DOHH2 (cell line): ENCODE data around the gene HOXA9.

Experiments used
- EZH2phosphoT487 ChIP-seq: fragments of 200-600 bp; sonication (generic); IDR thresholded peaks from 2 replicates; pipeline ENCODE4 v1.6.1; 2017; ENCODE audit warnings: borderline replicate concordance, mild to moderate bottlenecking, antibody characterized with exemption, low read length, moderate library complexity, mixed read lengths
- TF ChIP-seq, protein P1 (sequence below): fragments of 200-600 bp; sonication (generic); IDR thresholded peaks from one replicate; pipeline ENCODE4 v1.5.1; 2014; ENCODE audit warnings: antibody characterized with exemption, mild to moderate bottlenecking, low read depth, low read length; ENCODE audit not compliant: poor library complexity, severe bottlenecking

DNA sequence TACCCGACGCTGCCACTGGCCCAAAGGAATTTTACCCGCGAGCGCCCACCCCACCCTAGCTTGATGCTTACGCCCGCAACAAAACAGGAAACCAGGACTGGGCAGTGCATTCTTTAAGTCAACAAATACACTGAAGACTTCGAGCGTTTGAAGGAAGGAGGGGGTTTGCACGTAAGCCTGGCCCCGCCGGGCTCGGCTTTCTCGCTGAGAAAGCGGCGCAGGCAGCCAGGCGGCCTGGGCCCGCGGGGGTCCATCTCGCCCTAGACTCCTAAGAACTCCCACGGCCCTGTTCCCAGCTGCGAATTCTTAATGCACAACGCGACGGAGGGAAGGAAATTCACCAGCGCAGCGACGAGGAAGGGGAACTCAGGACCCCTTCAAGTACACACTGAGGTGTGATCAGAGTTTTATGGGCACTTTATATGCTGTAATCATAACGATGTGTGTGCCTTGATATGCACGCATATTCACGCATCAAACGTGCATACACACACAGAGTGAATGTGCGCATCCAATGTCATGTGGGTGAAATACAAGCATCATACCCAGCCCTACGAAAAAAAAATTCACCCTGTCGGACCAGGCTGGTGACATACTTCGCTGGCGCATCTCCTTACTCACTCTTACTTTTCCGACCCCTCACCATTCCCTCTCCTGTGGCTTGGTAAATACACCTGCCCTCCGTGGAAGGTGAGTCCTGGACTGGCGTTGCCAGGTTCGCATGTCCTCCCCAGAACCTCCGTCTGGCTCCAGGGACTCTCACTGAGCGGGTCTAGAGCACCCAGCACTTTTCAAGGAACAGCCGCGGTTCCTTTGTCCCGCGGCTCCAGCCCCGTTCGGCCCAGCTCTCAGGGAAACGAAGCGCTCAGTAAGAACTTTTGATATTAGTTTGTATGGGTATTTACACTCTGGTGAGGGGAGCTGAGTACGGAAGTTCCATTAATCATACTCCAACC lies 40.3 kb upstream of the HOXA9 start:
- TF ChIP-seq, protein P1, sequence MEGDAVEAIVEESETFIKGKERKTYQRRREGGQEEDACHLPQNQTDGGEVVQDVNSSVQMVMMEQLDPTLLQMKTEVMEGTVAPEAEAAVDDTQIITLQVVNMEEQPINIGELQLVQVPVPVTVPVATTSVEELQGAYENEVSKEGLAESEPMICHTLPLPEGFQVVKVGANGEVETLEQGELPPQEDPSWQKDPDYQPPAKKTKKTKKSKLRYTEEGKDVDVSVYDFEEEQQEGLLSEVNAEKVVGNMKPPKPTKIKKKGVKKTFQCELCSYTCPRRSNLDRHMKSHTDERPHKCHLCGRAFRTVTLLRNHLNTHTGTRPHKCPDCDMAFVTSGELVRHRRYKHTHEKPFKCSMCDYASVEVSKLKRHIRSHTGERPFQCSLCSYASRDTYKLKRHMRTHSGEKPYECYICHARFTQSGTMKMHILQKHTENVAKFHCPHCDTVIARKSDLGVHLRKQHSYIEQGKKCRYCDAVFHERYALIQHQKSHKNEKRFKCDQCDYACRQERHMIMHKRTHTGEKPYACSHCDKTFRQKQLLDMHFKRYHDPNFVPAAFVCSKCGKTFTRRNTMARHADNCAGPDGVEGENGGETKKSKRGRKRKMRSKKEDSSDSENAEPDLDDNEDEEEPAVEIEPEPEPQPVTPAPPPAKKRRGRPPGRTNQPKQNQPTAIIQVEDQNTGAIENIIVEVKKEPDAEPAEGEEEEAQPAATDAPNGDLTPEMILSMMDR: no peak
- 0 out of 2 replicates have a peak, but pooled peaks have one; percentile 50 for TF ChIP-seq EZH2phosphoT487
